ENCODE data around the gene MUC12. TPM values are rescaled to one million over a fixed set of nuclear protein-coding genes. Genes with fewer than 3 reads are reported as not detected.

Gene MUC12
- polyA plus RNA-seq, 1 donor, result 0.27 TPM

DNA sequence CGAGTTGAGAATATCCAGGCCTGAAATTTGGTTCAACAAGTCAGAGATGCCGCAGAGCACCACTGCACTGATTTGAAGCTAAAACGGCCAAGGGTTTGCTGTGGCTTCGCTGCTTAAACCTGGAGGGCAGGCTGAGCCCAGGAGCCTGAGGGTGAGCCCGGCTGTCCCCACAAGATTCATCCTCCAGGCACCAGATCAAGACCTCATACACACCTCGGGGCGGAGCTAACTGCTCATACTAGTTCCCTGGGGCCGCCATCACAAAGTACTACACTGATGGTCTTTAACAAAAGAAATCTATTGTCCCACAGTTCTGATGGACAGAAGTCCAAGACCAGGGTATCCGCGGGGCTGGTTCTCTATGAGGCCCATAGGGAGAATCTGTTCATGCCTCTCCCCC, 99.0 kb downstream of the MUC12 start:
- no peak for DNase-seq

Other genes starting within 250 kb of the MUC12 start
- not detected for gene EPO, start 249.1 kb upstream of the MUC12 start, polyA plus RNA-seq (ENCODE audit: insufficient read length)
- gene ZAN, start 236.0 kb upstream of the MUC12 start, polyA plus RNA-seq (ENCODE audit: insufficient read length), result not detected
- 47.2 TPM for gene EPHB4, start 142.0 kb upstream of the MUC12 start, polyA plus RNA-seq (ENCODE audit: insufficient read length)
- 23.5 TPM for gene SLC12A9, start 116.9 kb upstream of the MUC12 start, polyA plus RNA-seq (ENCODE audit: insufficient read length)
- gene TRIP6, start 102.2 kb upstream of the MUC12 start, polyA plus RNA-seq (ENCODE audit: insufficient read length), result 41.1 TPM
- 94.3 TPM for gene SRRT, start 94.5 kb upstream of the MUC12 start, polyA plus RNA-seq (ENCODE audit: insufficient read length)
- gene UFSP1, start 79.8 kb upstream of the MUC12 start, polyA plus RNA-seq (ENCODE audit: insufficient read length), result 2.8 TPM
- 82.8 TPM for gene ACHE, start 73.7 kb upstream of the MUC12 start, polyA plus RNA-seq (ENCODE audit: insufficient read length)
- 0.10 TPM for gene MUC3A, start 20.0 kb upstream of the MUC12 start, polyA plus RNA-seq (ENCODE audit: insufficient read length)
- gene MUC17, start 50.5 kb downstream of the MUC12 start, polyA plus RNA-seq (ENCODE audit: insufficient read length), result not detected
- gene TRIM56, start 115.9 kb downstream of the MUC12 start, polyA plus RNA-seq (ENCODE audit: insufficient read length), result 9.4 TPM
- gene SERPINE1, start 157.5 kb downstream of the MUC12 start, polyA plus RNA-seq (ENCODE audit: insufficient read length), result 5.7 TPM
- gene AP1S1, start 184.9 kb downstream of the MUC12 start, polyA plus RNA-seq (ENCODE audit: insufficient read length), result 20.5 TPM
- gene VGF, start 196.0 kb downstream of the MUC12 start, polyA plus RNA-seq (ENCODE audit: insufficient read length), result not detected
- not detected for gene NAT16, start 210.7 kb downstream of the MUC12 start, polyA plus RNA-seq (ENCODE audit: insufficient read length)
- not detected for gene MOGAT3, start 231.5 kb downstream of the MUC12 start, polyA plus RNA-seq (ENCODE audit: insufficient read length)
- 48.7 TPM for gene PLOD3, start 248.0 kb downstream of the MUC12 start, polyA plus RNA-seq (ENCODE audit: insufficient read length)
- gene ZNHIT1, start 248.6 kb downstream of the MUC12 start, polyA plus RNA-seq (ENCODE audit: insufficient read length), result 48.3 TPM